Vagina (tissue), 2 donors: Measurements from ENCODE around the gene GFAP. TPM values are rescaled to one million over a fixed set of nuclear protein-coding genes. Genes with fewer than 3 reads are reported as not detected.
A peak's percentile ranks its signal among the peaks of the same experiment; 100 is the strongest.
"Not testable (repeated sequence)": the region's sequence is repeated elsewhere in the genome, so short reads cannot be mapped to it uniquely, and the experiment has no call there.

Source experiments
- DNase-seq, 2 donors: peaks; one replicate each; pipeline ENCODE4 v3.0.0-alpha.2; 2017; ENCODE audit errors: extremely low spot score in 2 of 2
- H3K27ac ChIP-seq: fragments of 200-600 bp; sonication (generic); one replicate; pipeline ENCODE4 v1.5.1; 2019
- H3K27me3 ChIP-seq: fragments of 200-600 bp; sonication (generic); one replicate; pipeline ENCODE4 v1.5.1; 2019
- H3K36me3 ChIP-seq, 2 donors: fragments of 200-600 bp; sonication (generic); one replicate each; pipeline ENCODE4 v1.5.1; 2017 to 2019
- H3K4me1 ChIP-seq: fragments of 200-600 bp; sonication (generic); one replicate; pipeline ENCODE4 v1.5.1; 2019
- H3K4me3 ChIP-seq, 2 donors: fragments of 200-600 bp; sonication (generic); 1 replicate in 1 of 2; 2 replicates in 1 of 2; pipeline ENCODE4 v1.5.1; 2016 to 2019
- H3K9me3 ChIP-seq: fragments of 200-600 bp; sonication (generic); one replicate; pipeline ENCODE4 v1.5.1; 2019
- POLR2A ChIP-seq, 2 donors: fragments of 450-650 bp; IDR thresholded peaks; one replicate each; pipeline ENCODE4 v1.6.1; 2017; ENCODE audit warnings: antibody characterized with exemption in 2 of 2, mild to moderate bottlenecking in 2 of 2, moderate library complexity in 2 of 2
- POLR2AphosphoS5 ChIP-seq, 2 donors: sonication (generic); formaldehyde crosslinking; IDR thresholded peaks; one replicate each; pipeline ENCODE4 v1.9.0; 2017; ENCODE audit warnings: antibody characterized with exemption in 2 of 2, mild to moderate bottlenecking in 2 of 2, low read depth in 1 of 2; ENCODE audit not compliant: insufficient read depth in 1 of 2
- intact Hi-C: fragments of 100-400 bp; cut with DNase I; formaldehyde crosslinking; loops from one replicate; pipeline ENCODE4 v1.15.1; 2023
- total RNA-seq: library from RNA; depleted of rRNA; stranded (reverse); fragments of >200 nt; gene quantifications from one replicate; pipeline ENCODE4 v1.2.3, GENCODE V29; 2016
- TF ChIP-seq, protein P1 (sequence below), 3 experiments: fragments of 450-650 bp in 2 of 3; fragments of 200-600 bp in 1 of 3; sonication (generic) in 1 of 3; IDR thresholded peaks; one replicate each; pipeline ENCODE4 v1.5.1; 2017 to 2019; ENCODE audit warnings: antibody characterized with exemption in 3 of 3, mild to moderate bottlenecking in 2 of 3, moderate library complexity in 2 of 3

The GFAP gene
- total RNA-seq, 1 donor from 2014 or later = not detected

GRCh38 chr17:44947461-44948314 lies 32.4 kb upstream of the GFAP start, which contains the start of gene KIF18B:
TSS of gene KIF18B (minus strand) at chr17:44947773. CDS start at chr17:44936344, 11,429 bp downstream.
- DNase-seq = peak in 1 of 2 donors; percentile 93
- no peaks in the 10 kb centered on the region for H3K9me3 ChIP-seq
- H3K4me1 ChIP-seq = peaks cover 9% of the 10 kb centered on the region
- H3K4me3 ChIP-seq = peak within 1 kb of the TSS; percentile 54 to 79
- intact Hi-C loops = no loop called here
- H3K36me3 ChIP-seq = no peaks in the 10 kb centered on the region
- H3K27me3 ChIP-seq = no peaks in the 10 kb centered on the region
- peak in 1 of 2 donors; percentile 52 for TF ChIP-seq POLR2A (IDR thresholded peaks at IDR 0.05)
- peak; percentile 81 to 91 for TF ChIP-seq POLR2AphosphoS5 (IDR thresholded peaks at IDR 0.05; ENCODE audit: insufficient read depth in 1 of 2, low read depth in 1 of 2)
- TF ChIP-seq, protein P1, sequence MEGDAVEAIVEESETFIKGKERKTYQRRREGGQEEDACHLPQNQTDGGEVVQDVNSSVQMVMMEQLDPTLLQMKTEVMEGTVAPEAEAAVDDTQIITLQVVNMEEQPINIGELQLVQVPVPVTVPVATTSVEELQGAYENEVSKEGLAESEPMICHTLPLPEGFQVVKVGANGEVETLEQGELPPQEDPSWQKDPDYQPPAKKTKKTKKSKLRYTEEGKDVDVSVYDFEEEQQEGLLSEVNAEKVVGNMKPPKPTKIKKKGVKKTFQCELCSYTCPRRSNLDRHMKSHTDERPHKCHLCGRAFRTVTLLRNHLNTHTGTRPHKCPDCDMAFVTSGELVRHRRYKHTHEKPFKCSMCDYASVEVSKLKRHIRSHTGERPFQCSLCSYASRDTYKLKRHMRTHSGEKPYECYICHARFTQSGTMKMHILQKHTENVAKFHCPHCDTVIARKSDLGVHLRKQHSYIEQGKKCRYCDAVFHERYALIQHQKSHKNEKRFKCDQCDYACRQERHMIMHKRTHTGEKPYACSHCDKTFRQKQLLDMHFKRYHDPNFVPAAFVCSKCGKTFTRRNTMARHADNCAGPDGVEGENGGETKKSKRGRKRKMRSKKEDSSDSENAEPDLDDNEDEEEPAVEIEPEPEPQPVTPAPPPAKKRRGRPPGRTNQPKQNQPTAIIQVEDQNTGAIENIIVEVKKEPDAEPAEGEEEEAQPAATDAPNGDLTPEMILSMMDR (IDR thresholded peaks at IDR 0.05) = peak in 1 of 3 experiments; percentile 25
- H3K27ac ChIP-seq = peak within 1 kb of the TSS; percentile 52

DNA sequence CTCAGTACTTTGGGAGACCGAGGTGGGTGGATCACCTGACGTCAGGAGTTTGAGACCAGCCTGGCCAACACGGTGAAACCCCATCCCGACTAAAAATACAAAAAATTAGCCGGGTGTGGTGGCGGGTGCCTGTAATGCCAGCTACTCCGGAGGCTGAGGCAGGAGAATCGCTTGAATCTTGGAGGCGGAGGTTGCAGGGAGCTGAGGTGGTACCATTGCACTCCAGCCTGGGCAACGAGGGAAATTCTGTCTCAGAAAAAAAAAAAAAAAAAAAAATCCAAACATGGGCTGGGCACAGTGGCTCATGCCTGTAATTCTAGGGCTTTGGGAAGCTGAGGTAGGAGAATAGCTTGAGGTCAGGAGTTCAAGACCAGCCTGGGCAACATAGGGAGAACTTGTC lies 30.4 kb upstream of the GFAP start:
- H3K27me3 ChIP-seq, DNase-seq, H3K27ac ChIP-seq, intact Hi-C loops, H3K36me3 ChIP-seq, H3K4me3 ChIP-seq, H3K4me1 ChIP-seq, H3K9me3 ChIP-seq: not testable (repeated sequence)

DNA sequence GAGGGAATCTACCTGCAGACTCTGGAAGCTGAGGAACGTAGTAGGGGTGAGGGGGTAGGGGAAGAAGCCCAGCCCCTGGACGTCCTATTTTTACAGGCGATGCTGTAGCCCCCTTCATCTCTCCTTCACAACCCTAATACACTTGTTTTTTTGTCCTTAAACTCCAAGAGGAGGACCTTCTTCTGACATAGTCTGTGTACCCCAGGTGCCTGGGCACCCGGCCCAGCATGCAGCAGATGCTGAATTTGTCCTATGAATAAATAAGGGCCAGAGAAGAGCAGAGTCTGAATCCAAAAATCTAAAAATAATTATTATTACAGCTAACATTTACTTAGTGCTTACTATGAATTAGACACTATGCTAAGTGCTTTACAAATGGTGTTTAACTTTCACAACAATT lies 27.2 kb upstream of the GFAP start:
- Histone ChIP-seq H3K9me3 (no peaks in the 10 kb centered on the region), H3K4me1 (peaks cover 8% of the 10 kb centered on the region), H3K36me3 (no peaks in the 10 kb centered on the region), H3K4me3 (no peak overlapping the region), H3K27me3 (no peaks in the 10 kb centered on the region), H3K27ac (no peak overlapping the region)
- TF ChIP-seq, protein P1 (IDR thresholded peaks at IDR 0.05) = no peak
- no peak for TF ChIP-seq POLR2A (IDR thresholded peaks at IDR 0.05)
- no peak for TF ChIP-seq POLR2AphosphoS5 (IDR thresholded peaks at IDR 0.05; ENCODE audit: insufficient read depth in 1 of 2, low read depth in 1 of 2)
- DNase-seq = no peak
- intact Hi-C loops = no loop called here

DNA sequence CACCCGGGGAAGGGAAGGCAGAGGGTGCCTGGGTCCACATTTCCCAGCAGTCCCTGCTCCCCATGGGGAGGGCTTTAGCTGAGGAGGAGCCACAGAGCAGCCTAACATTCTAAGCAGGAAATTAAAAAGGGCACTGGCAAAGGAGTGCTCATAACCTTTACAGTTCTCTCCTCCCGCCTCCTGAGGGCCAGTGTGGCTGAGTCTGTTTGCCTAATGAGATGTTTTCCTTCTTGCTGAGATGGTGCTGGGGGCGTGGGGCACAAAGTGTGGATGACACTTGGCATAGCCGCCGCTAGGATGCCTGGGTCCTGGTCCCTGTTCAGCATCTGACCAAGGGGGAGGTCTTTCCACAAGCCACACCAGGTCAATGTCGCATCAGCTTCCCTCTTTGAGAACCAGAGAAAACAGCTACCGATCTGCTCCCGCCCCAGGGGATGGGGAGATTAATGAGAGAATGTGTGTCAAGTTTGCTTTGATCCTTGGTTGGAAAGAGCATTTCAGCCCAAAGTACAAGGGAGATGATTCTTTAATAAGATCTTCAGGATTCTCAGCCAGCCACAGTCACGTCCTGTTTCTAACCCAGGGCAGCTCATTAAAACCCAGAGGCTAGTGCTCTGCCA lies 26.5 kb upstream of the GFAP start:
- H3K4me3 ChIP-seq = no peak overlapping the region
- intact Hi-C loops = no loop called here
- H3K9me3 ChIP-seq = no peaks in the 10 kb centered on the region
- no peaks in the 10 kb centered on the region for H3K36me3 ChIP-seq
- no peak for TF ChIP-seq POLR2A (IDR thresholded peaks at IDR 0.05)
- no peak for TF ChIP-seq POLR2AphosphoS5 (IDR thresholded peaks at IDR 0.05; ENCODE audit: insufficient read depth in 1 of 2, low read depth in 1 of 2)
- TF ChIP-seq, protein P1 (IDR thresholded peaks at IDR 0.05) = no peak
- peaks cover 2% of the 10 kb centered on the region for H3K4me1 ChIP-seq
- H3K27ac ChIP-seq = no peak overlapping the region
- H3K27me3 ChIP-seq = no peaks in the 10 kb centered on the region
- DNase-seq = no peak

DNA sequence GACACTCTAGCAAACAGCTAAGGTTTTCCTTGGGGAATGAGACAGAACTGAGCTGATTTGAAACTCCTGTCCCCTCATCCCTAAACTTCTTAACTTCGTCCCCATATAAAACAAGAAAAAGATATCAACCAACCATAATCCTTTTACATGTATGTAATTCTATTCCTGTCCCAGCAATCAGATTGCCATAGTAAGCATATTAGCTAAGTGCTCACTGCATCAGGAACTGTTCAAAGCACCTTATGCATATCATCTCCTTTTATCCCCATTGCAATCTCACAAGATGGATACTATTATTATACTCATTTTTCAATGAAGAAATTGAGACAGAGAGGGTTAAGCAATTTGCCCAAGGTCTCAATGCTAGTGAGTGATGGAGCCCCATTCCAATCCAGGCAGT lies 25.5 kb upstream of the GFAP start:
- Histone ChIP-seq H3K4me1 (no peaks in the 10 kb centered on the region), H3K27me3 (no peaks in the 10 kb centered on the region), H3K36me3 (no peaks in the 10 kb centered on the region), H3K4me3 (no peak overlapping the region), H3K9me3 (no peaks in the 10 kb centered on the region), H3K27ac (no peak overlapping the region)
- no peak for DNase-seq
- intact Hi-C loops = no loop called here
- no peak for TF ChIP-seq POLR2AphosphoS5 (IDR thresholded peaks at IDR 0.05; ENCODE audit: insufficient read depth in 1 of 2, low read depth in 1 of 2)
- TF ChIP-seq POLR2A (IDR thresholded peaks at IDR 0.05) = no peak
- TF ChIP-seq, protein P1 (IDR thresholded peaks at IDR 0.05) = no peak
